HepG2 (cell line): Measurements from ENCODE around the gene NFIC. TPM values are rescaled to one million over a fixed set of nuclear protein-coding genes. Genes with fewer than 3 reads are reported as not detected.

Source experiments
- BRD4 ChIP-seq: sonication (generic); formaldehyde crosslinking; IDR thresholded peaks from 2 replicates; pipeline ENCODE4 v1.4.0; 2020; ENCODE audit warnings: missing genetic modification reagents
- CCDC6 ChIP-seq: sonication (generic); formaldehyde crosslinking; IDR thresholded peaks from 2 replicates; pipeline ENCODE4 v1.8.1; 2022; ENCODE audit warnings: mild to moderate bottlenecking, missing genetic modification reagents, moderate library complexity
- MXD1 ChIP-seq: sonication (generic); formaldehyde crosslinking; IDR thresholded peaks from 2 replicates; pipeline ENCODE4 v1.4.0; 2020; ENCODE audit warnings: mild to moderate bottlenecking, missing genetic modification reagents
- NRL ChIP-seq: sonication (generic); formaldehyde crosslinking; IDR thresholded peaks from 2 replicates; pipeline ENCODE4 v1.5.0; 2020; ENCODE audit warnings: missing genetic modification reagents, mild to moderate bottlenecking, moderate library complexity, borderline replicate concordance
- SMAD9 ChIP-seq: sonication (generic); formaldehyde crosslinking; IDR thresholded peaks from 2 replicates; pipeline ENCODE4 v1.5.1; 2020; ENCODE audit warnings: mild to moderate bottlenecking, missing genetic modification reagents
- TCF7 ChIP-seq: sonication (generic); IDR thresholded peaks from 2 replicates; pipeline ENCODE4 v1.6.1; 2016; ENCODE audit warnings: antibody characterized with exemption, low read depth
- ZBTB39 ChIP-seq: sonication (generic); formaldehyde crosslinking; IDR thresholded peaks from 2 replicates; pipeline ENCODE4 v1.5.0; 2020; ENCODE audit warnings: missing genetic modification reagents
- ZBTB8A ChIP-seq: sonication (generic); formaldehyde crosslinking; IDR thresholded peaks from 2 replicates; pipeline ENCODE4 v1.4.0; 2020; ENCODE audit warnings: mild to moderate bottlenecking, low read depth, missing genetic modification reagents, borderline replicate concordance
- ZNF136 ChIP-seq: sonication (generic); formaldehyde crosslinking; IDR thresholded peaks from 2 replicates; pipeline ENCODE4 v1.8.1; 2022; ENCODE audit warnings: low read depth, mild to moderate bottlenecking, moderate library complexity, missing genetic modification reagents
- ZNF142 ChIP-seq: sonication (generic); formaldehyde crosslinking; IDR thresholded peaks from 2 replicates; pipeline ENCODE4 v1.4.0; 2020; ENCODE audit warnings: missing genetic modification reagents
- ZNF235 ChIP-seq: sonication (generic); formaldehyde crosslinking; IDR thresholded peaks from 2 replicates; pipeline ENCODE4 v1.8.1; 2023; ENCODE audit warnings: mild to moderate bottlenecking, missing genetic modification reagents, borderline replicate concordance
- ZNF253 ChIP-seq: sonication (generic); formaldehyde crosslinking; IDR thresholded peaks from 2 replicates; pipeline ENCODE4 v1.8.0; 2022; ENCODE audit warnings: mild to moderate bottlenecking, missing genetic modification reagents, borderline replicate concordance
- ZNF546 ChIP-seq: sonication (generic); formaldehyde crosslinking; conservative IDR thresholded peaks from 2 replicates; pipeline ENCODE4 v1.8.1; 2023; ENCODE audit warnings: mild to moderate bottlenecking, missing genetic modification reagents
- ZNF564 ChIP-seq: sonication (generic); formaldehyde crosslinking; IDR thresholded peaks from 2 replicates; pipeline ENCODE4 v1.8.1; 2023; ENCODE audit warnings: mild to moderate bottlenecking, missing genetic modification reagents
- ZNF580 ChIP-seq: IDR thresholded peaks from 2 replicates; pipeline ENCODE4 v1.6.1; 2016; ENCODE audit warnings: low read depth, borderline replicate concordance
- ZNF800 ChIP-seq: sonication (generic); formaldehyde crosslinking; IDR thresholded peaks from 2 replicates; pipeline ENCODE4 v1.4.0; 2020; ENCODE audit warnings: missing genetic modification reagents
- ZSCAN12 ChIP-seq: sonication (generic); formaldehyde crosslinking; IDR thresholded peaks from 2 replicates; pipeline ENCODE4 v1.9.0; 2021; ENCODE audit warnings: mild to moderate bottlenecking, missing genetic modification reagents
- polyA plus RNA-seq, 8 experiments: library from polyadenylated mRNA; depleted of rRNA in 3 of 8; stranded (reverse) in 7 of 8; unstranded in 1 of 8; fragments of >200 nt; fragmentation: Illumina TruSeq in 4 of 8; extraction: Trizol in 4 of 8; gene quantifications; 2 replicates each; pipeline versions ENCODE4 v1.2.1 to v1.2.3, GENCODE V29; 2011 to 2016; ENCODE audit warnings: low read depth in 4 of 8, missing spikeins in 1 of 8, mixed read lengths in 1 of 8; ENCODE audit not compliant: insufficient read depth in 1 of 8
- total RNA-seq, 5 experiments: library from RNA; depleted of rRNA; stranded (reverse); fragments of >200 nt; fragmentation: Illumina TruSeq; extraction: Trizol; gene quantifications; 2 replicates each; pipeline ENCODE4 v1.2.3, GENCODE V29; 2016; ENCODE audit warnings: low read depth in 1 of 5

The NFIC gene
- total and polyA plus RNA-seq, 2 of the 13 experiments (the other 11 are each of a cell fraction or from before 2014, with no cell fraction given) = 1.3 to 2.5 TPM

- TF ChIP-seq CCDC6 (CRISPR knock-in tag) = no peak
- peak; percentile 25; the same call in 1 of the 2 replicates for TF ChIP-seq NRL
- no peak for TF ChIP-seq ZSCAN12
- TF ChIP-seq BRD4 (CRISPR knock-in tag) = no peak
- TF ChIP-seq ZNF580 (CRISPR knock-in tag) = 0 out of 2 replicates have a peak, but pooled peaks have one; percentile 20
- no peak for TF ChIP-seq SMAD9 (CRISPR knock-in tag)
- TF ChIP-seq MXD1 (CRISPR knock-in tag) = 0 out of 2 replicates have a peak, but pooled peaks have one; percentile 53
- no peak for TF ChIP-seq ZNF564 (CRISPR knock-in tag)
- TF ChIP-seq ZBTB39 (CRISPR knock-in tag) = no peak
- TF ChIP-seq ZNF142 (CRISPR knock-in tag) = peak; percentile 69
- TF ChIP-seq ZBTB8A = no peak
- TF ChIP-seq ZNF235 (CRISPR knock-in tag) = no peak
- TF ChIP-seq ZNF136 = no peak
- TF ChIP-seq ZNF253 (CRISPR knock-in tag) = no peak
- no peak for TF ChIP-seq TCF7
- 0 out of 2 replicates have a peak, but pooled peaks have one; percentile 47 for TF ChIP-seq ZNF546 (CRISPR knock-in tag)
- TF ChIP-seq ZNF800 (CRISPR knock-in tag) = peak; percentile 55
These were observed 5.7 kb upstream of the NFIC start (continued) for GRCh38 chr19:3360421-3361383.
